ENCODE data around the gene HSDL2.

- no peak for TF ChIP-seq POLR2AphosphoS2 (IDR thresholded peaks at IDR 0.05; ENCODE audit: low read depth, low read length)
- TF ChIP-seq EGR1 (IDR thresholded peaks at IDR 0.05; ENCODE audit: borderline replicate concordance in 1 of 2, low read depth in 2 of 2, low read length in 2 of 2): no peak
- no peak for TF ChIP-seq POLR2A (IDR thresholded peaks at IDR 0.05; ENCODE audit: low read depth, low read length)
- no peak for TF ChIP-seq CTCF (IDR thresholded peaks at IDR 0.05 in 2 of 3, conservative IDR thresholded peaks at IDR 0.05 in 1 of 3; ENCODE audit: control insufficient read depth in 2 of 3, extremely low read depth in 1 of 3, insufficient read depth in 1 of 3, low read depth in 3 of 3, low read length in 3 of 3)
These were observed 19.7 kb upstream of the HSDL2 start for GRCh38 chr9:112360047-112360804.
